GM12801 (cell line): ENCODE data around the gene AMN1.

Experiments
- TF ChIP-seq, protein P1 (sequence below): IDR thresholded peaks from one replicate; pipeline ENCODE4 v1.5.1; 2011; ENCODE audit warnings: control low read depth; ENCODE audit not compliant: insufficient read length; ENCODE audit errors: extremely low read depth

AMN1 gene

DNA sequence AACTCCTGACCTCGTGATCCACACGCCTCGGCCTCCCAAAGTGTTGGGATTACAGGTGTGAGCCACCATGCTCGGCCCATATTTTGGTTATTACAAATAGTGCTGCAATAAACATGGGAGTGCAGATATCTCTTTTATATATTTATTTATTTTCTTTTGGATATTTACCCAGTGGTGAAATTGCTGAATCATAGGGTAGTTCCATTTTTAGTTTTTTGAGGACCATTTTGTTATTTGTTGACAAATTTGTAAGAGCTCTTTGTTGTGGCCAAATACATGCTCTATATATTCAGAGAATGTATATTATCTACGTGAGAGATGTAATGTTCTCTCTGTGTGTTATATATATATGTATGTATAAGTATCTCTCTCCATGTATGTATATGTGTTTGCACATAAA is 15.9 kb downstream of the AMN1 start:
- TF ChIP-seq, protein P1, sequence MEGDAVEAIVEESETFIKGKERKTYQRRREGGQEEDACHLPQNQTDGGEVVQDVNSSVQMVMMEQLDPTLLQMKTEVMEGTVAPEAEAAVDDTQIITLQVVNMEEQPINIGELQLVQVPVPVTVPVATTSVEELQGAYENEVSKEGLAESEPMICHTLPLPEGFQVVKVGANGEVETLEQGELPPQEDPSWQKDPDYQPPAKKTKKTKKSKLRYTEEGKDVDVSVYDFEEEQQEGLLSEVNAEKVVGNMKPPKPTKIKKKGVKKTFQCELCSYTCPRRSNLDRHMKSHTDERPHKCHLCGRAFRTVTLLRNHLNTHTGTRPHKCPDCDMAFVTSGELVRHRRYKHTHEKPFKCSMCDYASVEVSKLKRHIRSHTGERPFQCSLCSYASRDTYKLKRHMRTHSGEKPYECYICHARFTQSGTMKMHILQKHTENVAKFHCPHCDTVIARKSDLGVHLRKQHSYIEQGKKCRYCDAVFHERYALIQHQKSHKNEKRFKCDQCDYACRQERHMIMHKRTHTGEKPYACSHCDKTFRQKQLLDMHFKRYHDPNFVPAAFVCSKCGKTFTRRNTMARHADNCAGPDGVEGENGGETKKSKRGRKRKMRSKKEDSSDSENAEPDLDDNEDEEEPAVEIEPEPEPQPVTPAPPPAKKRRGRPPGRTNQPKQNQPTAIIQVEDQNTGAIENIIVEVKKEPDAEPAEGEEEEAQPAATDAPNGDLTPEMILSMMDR = no peak

DNA sequence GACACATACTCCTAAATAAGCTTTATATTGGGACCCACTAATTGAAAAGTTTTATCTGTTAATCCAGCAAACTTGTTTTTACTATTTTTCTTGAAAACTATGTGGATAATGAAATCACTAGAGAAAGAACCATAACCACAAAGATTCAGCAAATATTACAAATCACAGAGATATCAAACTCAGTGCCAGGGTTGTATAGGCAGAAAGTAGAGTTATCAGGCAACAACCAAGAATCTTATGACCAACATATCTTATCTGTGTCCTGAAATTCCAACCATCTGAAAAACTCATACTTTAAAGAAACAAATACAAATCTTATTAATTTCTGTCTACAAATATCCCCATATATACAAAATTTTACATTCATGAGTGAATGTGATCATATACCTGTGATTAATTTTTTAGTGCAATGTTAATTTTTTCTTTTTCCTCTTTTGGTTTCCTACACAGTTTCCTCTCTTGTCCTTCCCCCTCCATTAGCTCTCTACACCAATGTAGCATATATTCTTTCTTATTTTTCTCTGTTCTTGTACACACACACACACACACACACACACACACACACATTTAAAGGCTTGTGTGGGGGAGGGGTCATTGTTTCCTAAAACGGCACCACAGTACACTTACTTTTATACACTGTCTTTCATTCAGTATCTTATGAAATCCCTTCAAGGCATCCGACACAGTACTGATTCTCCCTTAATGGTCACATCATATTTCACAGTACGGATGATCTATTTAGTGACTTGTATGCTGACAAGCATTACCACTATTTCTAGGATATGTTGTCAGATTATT is 18.6 kb downstream of the AMN1 start:
- TF ChIP-seq, protein P1 = no peak

DNA sequence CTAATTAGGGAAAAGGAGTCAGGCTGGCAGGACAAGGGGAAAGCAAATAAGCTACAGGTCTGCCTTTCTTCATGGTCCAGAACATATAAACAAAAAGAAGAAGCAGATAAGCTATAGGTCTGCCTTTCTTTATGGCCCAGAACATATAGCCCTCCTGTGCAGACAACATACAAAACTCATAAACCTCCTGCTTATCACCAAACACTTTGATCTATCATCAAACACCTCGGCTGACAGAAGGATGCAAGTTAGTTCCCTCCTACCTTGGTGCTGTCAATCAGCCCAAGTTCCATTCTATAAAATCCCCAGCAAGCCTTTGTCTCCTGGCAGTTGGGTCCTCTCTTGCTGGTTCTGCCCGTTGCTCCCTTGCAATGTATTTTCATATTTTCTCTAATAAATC is 23.2 kb downstream of the AMN1 start:
- TF ChIP-seq, protein P1 = no peak

DNA sequence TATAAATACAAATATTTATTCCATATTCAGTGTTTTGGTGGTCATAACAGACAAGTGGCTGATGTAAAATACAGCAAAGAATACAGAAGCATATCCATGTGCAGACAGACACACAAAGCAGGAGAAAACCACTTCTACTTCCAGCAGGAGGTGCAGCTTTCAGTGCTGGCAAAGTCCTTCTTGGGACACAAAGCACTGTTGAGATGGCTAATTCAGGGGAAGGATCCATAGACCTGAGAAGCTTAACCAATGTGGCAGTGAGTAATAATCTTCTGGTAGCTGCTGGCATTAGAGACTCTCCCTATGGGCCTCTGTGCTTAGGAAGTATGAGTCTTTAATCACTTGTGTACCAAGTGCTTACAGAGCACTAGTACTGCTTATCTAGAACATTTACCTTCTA is 26.8 kb downstream of the AMN1 start:
- TF ChIP-seq, protein P1 = no peak

DNA sequence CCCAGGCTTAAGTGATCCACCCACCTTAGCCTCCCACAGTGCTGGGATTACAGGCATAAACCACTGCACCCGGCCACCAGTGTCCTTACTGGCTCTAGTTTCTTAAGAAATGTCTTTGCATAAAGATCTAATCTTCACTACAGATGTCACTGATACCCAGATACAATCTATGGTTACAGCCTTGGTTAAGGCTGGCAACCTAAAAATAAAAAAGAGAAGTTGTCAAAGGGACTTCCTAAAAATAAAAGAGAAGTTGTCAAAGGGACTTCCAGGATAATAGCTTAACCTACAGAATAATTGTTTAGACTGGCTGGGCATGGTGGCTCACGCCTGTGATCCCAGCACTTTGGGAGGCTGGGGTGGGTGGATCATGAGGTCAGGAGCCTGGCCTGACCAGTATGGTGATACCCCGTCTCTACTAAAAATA is 41.7 kb downstream of the AMN1 start:
- TF ChIP-seq, protein P1 = no peak

DNA sequence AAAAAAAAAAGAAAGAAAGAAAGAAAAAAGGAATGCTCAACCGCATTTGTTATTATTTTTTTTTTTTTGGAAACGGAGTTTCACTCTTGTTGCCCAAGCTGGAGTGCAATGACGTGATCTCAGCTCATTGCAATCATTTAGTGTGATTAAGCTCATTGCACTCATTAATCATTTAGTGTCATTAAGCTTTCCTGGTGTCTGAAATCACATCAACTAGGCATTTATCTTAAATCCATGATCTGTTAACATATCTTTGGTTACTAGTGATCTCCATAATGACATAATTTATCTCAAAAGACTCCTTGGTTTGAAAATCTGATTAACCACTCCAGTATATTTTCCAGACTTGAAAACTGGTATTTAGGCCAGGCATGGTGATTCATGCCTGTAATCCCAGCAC is 43.0 kb downstream of the AMN1 start:
- TF ChIP-seq, protein P1 = no peak

DNA sequence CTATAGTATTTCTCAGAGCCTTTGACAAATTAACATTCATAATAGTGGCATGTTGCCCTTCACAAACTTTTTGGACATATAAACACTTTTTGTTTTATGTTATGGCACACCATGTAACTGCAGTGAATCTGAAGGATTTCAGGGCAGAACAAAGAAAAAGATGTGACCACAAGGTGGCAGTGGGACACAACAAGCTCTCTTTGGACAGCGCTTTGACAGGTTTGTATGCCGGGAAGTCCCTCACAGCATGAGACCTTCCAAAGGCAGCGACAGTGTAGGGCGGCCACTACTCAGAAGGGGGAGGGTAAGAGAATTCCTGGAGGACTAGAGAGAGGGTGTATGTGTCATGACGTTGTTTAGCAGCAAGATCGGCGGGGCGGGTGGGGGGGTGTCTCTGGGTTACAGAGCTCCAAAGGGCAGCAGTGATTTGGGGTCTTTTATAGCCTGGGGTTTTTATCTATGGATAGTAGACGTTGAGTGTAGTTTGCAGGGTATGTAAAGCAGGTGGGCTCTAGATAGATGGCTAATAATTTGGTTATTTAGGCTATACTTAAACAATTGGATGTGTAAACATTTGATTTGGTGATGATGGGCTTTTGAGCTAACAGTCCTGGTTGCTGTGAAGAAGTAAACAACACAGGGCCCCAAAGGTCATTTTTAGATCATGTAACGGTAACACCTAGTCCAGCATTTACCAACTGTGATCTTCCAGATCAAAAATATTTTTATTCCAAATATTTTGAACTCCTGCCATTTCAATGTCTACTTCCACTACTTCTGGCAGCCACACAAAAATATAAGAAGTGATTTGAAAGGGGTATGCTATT is 46.5 kb downstream of the AMN1 start:
- TF ChIP-seq, protein P1 = no peak
